PC-3 (cell line): ENCODE results near the gene TECTA. TPM values are rescaled to one million over a fixed set of nuclear protein-coding genes. Genes with fewer than 3 reads are reported as not detected.
A peak's percentile ranks its signal among the peaks of the same experiment; 100 is the strongest.

Experiments
- ATAC-seq: fragments of 200-7000 bp; cut with Tn5 transposase; 2 replicates; pipeline ENCODE4 v1.9.1; 2020; ENCODE audit warnings: mild to moderate bottlenecking, moderate library complexity
- BruUV-seq: library from RNA; stranded (reverse); fragments of 400-500 nt; replicated peaks from 2 replicates; lab custom pipeline; 2021; lab: Mats Ljungman, UMichigan
- CTCF ChIA-PET: fragments of 300-600 bp; sonication (Branson Sonifier 250); formaldehyde crosslinking; loops from one replicate; lab custom pipeline; 2022; ENCODE audit warnings: antibody characterized with exemption; lab: Charles Lee
- POLR2A ChIA-PET: fragments of 300-600 bp; sonication (Branson Sonifier 250); formaldehyde crosslinking; loops from one replicate; lab custom pipeline; 2022; ENCODE audit warnings: antibody characterized with exemption; ENCODE audit not compliant: unreplicated experiment; lab: Charles Lee
- DNase-seq: peaks from one replicate; pipeline ENCODE4 v3.0.0-alpha.2; 2015
- H2AFZ ChIP-seq: fragments of 300-600 bp; sonication (generic); 2 replicates; pipeline ENCODE4 v1.6.0; 2016; ENCODE audit warnings: antibody characterized with exemption, low read length
- H3F3A ChIP-seq: fragments of 300-600 bp; sonication (generic); one replicate; pipeline ENCODE4 v1.6.0; 2017; ENCODE audit warnings: antibody characterized with exemption, low read length, control low read depth, mild to moderate bottlenecking; ENCODE audit not compliant: unreplicated experiment
- H3K27ac ChIP-seq: fragments of 300-600 bp; sonication (generic); 2 replicates; pipeline ENCODE4 v1.5.1; 2016; ENCODE audit warnings: mild to moderate bottlenecking, low read length
- H3K27me3 ChIP-seq: fragments of 300-600 bp; sonication (generic); 2 replicates; pipeline ENCODE4 v1.6.1; 2016; ENCODE audit warnings: low read length, mixed read lengths
- H3K36me3 ChIP-seq: fragments of 300-600 bp; sonication (generic); 2 replicates; pipeline ENCODE4 v1.6.1; 2016; ENCODE audit warnings: low read depth, mixed run types, low read length, mixed read lengths
- H3K4me1 ChIP-seq: fragments of 300-600 bp; sonication (generic); 2 replicates; pipeline ENCODE4 v1.5.1; 2016; ENCODE audit warnings: low read length; ENCODE audit not compliant: insufficient read depth
- H3K4me2 ChIP-seq: fragments of 300-600 bp; sonication (generic); 2 replicates; pipeline ENCODE4 v1.6.0; 2016; ENCODE audit warnings: low read length
- H3K4me3 ChIP-seq: fragments of 300-600 bp; sonication (generic); 2 replicates; pipeline ENCODE4 v1.5.1; 2016; ENCODE audit warnings: mild to moderate bottlenecking, low read length, mixed read lengths
- H3K79me2 ChIP-seq: fragments of 300-600 bp; sonication (generic); 2 replicates; pipeline ENCODE4 v1.6.1; 2017; ENCODE audit warnings: low read length, mixed read lengths
- H3K9ac ChIP-seq: fragments of 300-600 bp; sonication (generic); 2 replicates; pipeline ENCODE4 v1.6.0; 2016; ENCODE audit warnings: mild to moderate bottlenecking, low read length
- H3K9me2 ChIP-seq: fragments of 300-600 bp; sonication (generic); replicated peaks from 2 replicates; pipeline ENCODE4 v1.6.1; 2016; ENCODE audit warnings: mixed run types, low read length, mixed read lengths
- H3K9me3 ChIP-seq: fragments of 300-600 bp; sonication (generic); 2 replicates; pipeline ENCODE4 v1.6.1; 2016; ENCODE audit warnings: low read length, mixed read lengths
- H4K20me1 ChIP-seq: fragments of 300-600 bp; sonication (generic); 2 replicates; pipeline ENCODE4 v1.6.1; 2016; ENCODE audit warnings: low read length, mixed read lengths
- EZH2 ChIP-seq: fragments of 300-600 bp; sonication (generic); IDR thresholded peaks from one replicate; pipeline ENCODE4 v1.6.1; 2017; ENCODE audit warnings: antibody characterized with exemption, mild to moderate bottlenecking, low read length; ENCODE audit not compliant: unreplicated experiment
- EZH2phosphoT487 ChIP-seq: fragments of 300-600 bp; sonication (generic); IDR thresholded peaks from 2 replicates; pipeline ENCODE4 v1.6.1; 2018; ENCODE audit warnings: mild to moderate bottlenecking, antibody characterized with exemption, low read length, borderline replicate concordance
- intact Hi-C: fragments of 100-400 bp; cut with micrococcal nuclease; formaldehyde crosslinking; loops from 2 replicates; pipeline ENCODE4 v1.9.0; 2023
- total RNA-seq: library from RNA; depleted of rRNA; stranded (reverse); fragments of >200 nt; gene quantifications from 2 replicates; pipeline ENCODE4 v1.2.3, GENCODE V29; 2014
- TF ChIP-seq, protein P1 (sequence below): fragments of 300-600 bp; sonication (generic); conservative IDR thresholded peaks from 2 replicates; pipeline ENCODE4 v1.5.1; 2017; ENCODE audit warnings: antibody characterized with exemption, low read depth, mild to moderate bottlenecking, low read length

Gene TECTA
- total RNA-seq, 1 experiment from 2014 or later, result 0.11 TPM

DNA sequence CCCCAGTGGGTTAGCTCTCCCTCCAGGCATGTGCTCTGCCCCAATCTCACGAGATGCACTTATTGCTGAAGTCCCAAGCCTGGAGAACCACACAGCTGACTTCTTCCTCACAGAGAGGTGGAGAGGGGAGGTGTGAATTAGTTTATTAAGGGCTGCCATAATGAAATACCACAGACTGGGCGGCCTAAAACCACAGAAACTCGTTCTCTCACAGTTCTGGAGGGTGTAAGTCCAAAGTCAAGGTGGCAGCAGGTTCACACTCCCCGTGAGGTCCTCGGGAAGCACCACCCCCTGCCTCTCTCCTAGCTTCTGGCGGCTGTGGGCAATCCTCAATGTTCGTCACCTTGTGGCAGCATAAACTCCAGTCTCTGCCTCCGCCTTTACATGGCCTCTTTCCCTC is 39.3 kb downstream of the TECTA start:
- CTCF ChIA-PET, result no interaction called here
- BruUV-seq, result no TSS peak
- no peaks in the 10 kb centered on the region for H3K9me3 ChIP-seq
- no peak overlapping the region for H3K27ac ChIP-seq
- H3K9ac ChIP-seq, result no peak overlapping the region
- H3K9me2 ChIP-seq, result no peaks in the 10 kb centered on the region
- H3K79me2 ChIP-seq, result no peaks in the 10 kb centered on the region
- TF ChIP-seq, protein P1, sequence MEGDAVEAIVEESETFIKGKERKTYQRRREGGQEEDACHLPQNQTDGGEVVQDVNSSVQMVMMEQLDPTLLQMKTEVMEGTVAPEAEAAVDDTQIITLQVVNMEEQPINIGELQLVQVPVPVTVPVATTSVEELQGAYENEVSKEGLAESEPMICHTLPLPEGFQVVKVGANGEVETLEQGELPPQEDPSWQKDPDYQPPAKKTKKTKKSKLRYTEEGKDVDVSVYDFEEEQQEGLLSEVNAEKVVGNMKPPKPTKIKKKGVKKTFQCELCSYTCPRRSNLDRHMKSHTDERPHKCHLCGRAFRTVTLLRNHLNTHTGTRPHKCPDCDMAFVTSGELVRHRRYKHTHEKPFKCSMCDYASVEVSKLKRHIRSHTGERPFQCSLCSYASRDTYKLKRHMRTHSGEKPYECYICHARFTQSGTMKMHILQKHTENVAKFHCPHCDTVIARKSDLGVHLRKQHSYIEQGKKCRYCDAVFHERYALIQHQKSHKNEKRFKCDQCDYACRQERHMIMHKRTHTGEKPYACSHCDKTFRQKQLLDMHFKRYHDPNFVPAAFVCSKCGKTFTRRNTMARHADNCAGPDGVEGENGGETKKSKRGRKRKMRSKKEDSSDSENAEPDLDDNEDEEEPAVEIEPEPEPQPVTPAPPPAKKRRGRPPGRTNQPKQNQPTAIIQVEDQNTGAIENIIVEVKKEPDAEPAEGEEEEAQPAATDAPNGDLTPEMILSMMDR, result no peak
- TF ChIP-seq EZH2 (no peak), EZH2phosphoT487 (no peak)
- H3F3A ChIP-seq, result no peaks in the 10 kb centered on the region
- intact Hi-C loops, result no loop called here
- H2AFZ ChIP-seq, result no peak overlapping the region
- H3K4me3 ChIP-seq, result no peak overlapping the region
- DNase-seq, result no peak
- POLR2A ChIA-PET, result no interaction called here
- peaks cover 2% of the 10 kb centered on the region for H3K27me3 ChIP-seq
- H3K36me3 ChIP-seq, result no peaks in the 10 kb centered on the region
- H3K4me1 ChIP-seq, result peaks cover 10% of the 10 kb centered on the region
- no peaks in the 10 kb centered on the region for H4K20me1 ChIP-seq
- H3K4me2 ChIP-seq, result no peak overlapping the region
- ATAC-seq, result no peak

DNA sequence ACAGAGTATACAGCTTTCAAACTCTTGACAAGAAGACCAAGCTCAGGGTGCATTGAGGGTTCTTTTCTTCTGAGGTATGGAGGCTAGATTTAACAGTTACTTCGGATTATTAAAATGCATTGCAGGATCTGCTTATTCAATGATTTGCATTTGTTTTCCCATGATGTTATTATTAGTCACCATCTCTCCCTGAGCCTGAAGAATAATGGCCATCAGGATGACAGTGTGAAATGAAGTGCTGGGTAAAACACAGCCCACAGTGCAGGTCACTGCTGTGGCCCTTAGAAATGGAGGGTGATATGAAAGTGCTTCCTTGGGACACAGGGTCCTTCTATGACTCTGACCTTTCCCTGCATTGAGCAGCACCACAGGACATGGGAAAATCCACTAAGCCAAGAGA is 40.0 kb downstream of the TECTA start:
- Histone ChIP-seq H2AFZ (no peak overlapping the region), H3K36me3 (no peaks in the 10 kb centered on the region), H3K4me1 (peaks cover 10% of the 10 kb centered on the region), H3K9me2 (no peaks in the 10 kb centered on the region), H3K4me2 (no peak overlapping the region), H3K4me3 (no peak overlapping the region), H3K9ac (no peak overlapping the region), H3F3A (no peaks in the 10 kb centered on the region), H3K9me3 (no peaks in the 10 kb centered on the region), H3K27ac (no peak overlapping the region), H3K79me2 (no peaks in the 10 kb centered on the region), H3K27me3 (peaks cover 9% of the 10 kb centered on the region), H4K20me1 (no peaks in the 10 kb centered on the region)
- TF ChIP-seq, protein P1, result no peak
- TF ChIP-seq EZH2 (no peak), EZH2phosphoT487 (no peak)
- ChIA-PET CTCF (no interaction called here), POLR2A (no interaction called here)
- intact Hi-C loops, result no loop called here
- peak; percentile 64 for DNase-seq
- BruUV-seq, result no TSS peak
- ATAC-seq, result peak; percentile 94

DNA sequence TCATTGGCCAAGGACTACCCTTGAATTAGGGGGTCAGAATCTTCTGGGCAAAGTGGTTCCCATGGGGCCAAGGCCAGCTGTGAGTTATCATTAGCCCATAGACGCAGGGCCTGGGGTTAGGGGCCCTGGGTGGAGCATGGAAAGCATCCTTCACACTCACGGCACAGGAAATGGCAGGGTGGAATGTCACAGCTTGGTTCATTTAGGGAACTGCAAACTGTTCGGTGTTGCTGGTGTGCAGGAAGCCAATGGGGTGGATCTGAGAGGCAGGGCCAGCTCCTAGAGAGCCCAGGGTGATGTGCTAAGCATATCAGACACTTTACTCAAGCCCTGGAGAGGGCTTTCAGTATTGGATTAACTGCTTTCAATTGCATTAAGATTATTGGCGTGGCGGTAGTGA is 42.9 kb downstream of the TECTA start:
- H3K79me2 ChIP-seq, result no peaks in the 10 kb centered on the region
- H3K9ac ChIP-seq, result no peak overlapping the region
- TF ChIP-seq EZH2phosphoT487 (no peak), EZH2 (no peak)
- TF ChIP-seq, protein P1, result no peak
- ATAC-seq, result no peak
- peaks cover 10% of the 10 kb centered on the region for H3K4me1 ChIP-seq
- no peak overlapping the region for H3K4me2 ChIP-seq
- DNase-seq, result no peak
- H4K20me1 ChIP-seq, result no peaks in the 10 kb centered on the region
- no TSS peak for BruUV-seq
- no peak overlapping the region for H3K27ac ChIP-seq
- peaks cover 36% of the 10 kb centered on the region for H3K27me3 ChIP-seq
- no peaks in the 10 kb centered on the region for H3K9me2 ChIP-seq
- ChIA-PET POLR2A (no interaction called here), CTCF (no interaction called here)
- no peaks in the 10 kb centered on the region for H3K9me3 ChIP-seq
- no peak overlapping the region for H3K4me3 ChIP-seq
- no peak overlapping the region for H2AFZ ChIP-seq
- H3F3A ChIP-seq, result no peaks in the 10 kb centered on the region
- H3K36me3 ChIP-seq, result no peaks in the 10 kb centered on the region
- intact Hi-C loops, result no loop called here
